Stomach (tissue), 9 donors: ENCODE measurements around the gene ADD1. TPM values are rescaled to one million over a fixed set of nuclear protein-coding genes. Genes with fewer than 3 reads are reported as not detected.
"Not testable (repeated sequence)": the region's sequence is repeated elsewhere in the genome, so short reads cannot be mapped to it uniquely, and the experiment has no call there.

ENCODE experiments used
- DNase-seq, 2 donors: peaks; one replicate each; pipeline versions ENCODE4 v3.0.0 to v3.0.0-alpha.2; 2013 to 2019
- H3K27ac ChIP-seq, 5 donors: fragments of 200-600 bp in 4 of 5; sonication (generic) in 4 of 5; one replicate each; pipeline ENCODE4 v1.5.1; 2013 to 2019; ENCODE audit warnings: mild to moderate bottlenecking in 1 of 5, moderate library complexity in 1 of 5
- H3K27me3 ChIP-seq, 3 donors: fragments of 200-600 bp; sonication (generic); one replicate each; pipeline ENCODE4 v1.5.1; 2017 to 2019; ENCODE audit warnings: mixed run types in 1 of 3
- H3K36me3 ChIP-seq, 4 donors: fragments of 200-600 bp; sonication (generic); 1 replicate in 3 of 4; 2 replicates in 1 of 4; pipeline ENCODE4 v1.5.1; 2016 to 2019
- H3K4me1 ChIP-seq, 4 donors: fragments of 200-600 bp; sonication (generic); one replicate each; pipeline ENCODE4 v1.5.1; 2016 to 2019
- H3K4me3 ChIP-seq, 4 donors: fragments of 200-600 bp; sonication (generic) in 3 of 4; one replicate each; pipeline ENCODE4 v1.5.1; 2016 to 2019; ENCODE audit warnings: mild to moderate bottlenecking in 1 of 4
- H3K9me3 ChIP-seq, 4 donors: fragments of 200-600 bp; sonication (generic); one replicate each; pipeline ENCODE4 v1.5.1; 2016 to 2019
- CTCF ChIP-seq, 7 experiments: fragments of 450-650 bp in 4 of 7; fragments of 200-600 bp in 3 of 7; sonication (generic) in 3 of 7; IDR thresholded peaks; one replicate each; pipeline ENCODE4 v1.5.1; 2016 to 2019; ENCODE audit warnings: antibody characterized with exemption in 7 of 7, control low read depth in 2 of 7, mild to moderate bottlenecking in 1 of 7
- EP300 ChIP-seq: sonication (generic); formaldehyde crosslinking; IDR thresholded peaks from one replicate; pipeline ENCODE4 v1.6.1; 2017; ENCODE audit warnings: antibody characterized with exemption
- POLR2A ChIP-seq, 4 donors: fragments of 450-650 bp; IDR thresholded peaks; one replicate each; pipeline ENCODE4 v1.6.1; 2016; ENCODE audit warnings: antibody characterized with exemption in 4 of 4, control low read depth in 2 of 4, mild to moderate bottlenecking in 1 of 4, moderate library complexity in 1 of 4
- POLR2AphosphoS5 ChIP-seq, 3 donors: sonication (generic); formaldehyde crosslinking; IDR thresholded peaks; one replicate each; pipeline ENCODE4 v1.6.1; 2016; ENCODE audit warnings: antibody characterized with exemption in 3 of 3
- WGBS, 5 donors: extraction: QIAGEN DNeasy Blood & Tissue Kit in 3 of 5; methylation state at CpG; one replicate each; pipeline versions ENCODE4 v1.1.5 to v1.1.7; 2013 to 2018; 5-methylcytosine and 5-hydroxymethylcytosine counted together
- intact Hi-C: fragments of 100-400 bp; cut with DNase I; formaldehyde crosslinking; loops from one replicate; pipeline ENCODE4 v1.15.1; 2023; ENCODE audit warnings: low total_unique reads
- polyA plus RNA-seq, 3 donors: library from polyadenylated mRNA; stranded (reverse); fragments of 200-250 nt; gene quantifications; one replicate each; pipeline ENCODE4 v1.2.3, GENCODE V29; 2013
- total RNA-seq, 5 donors: library from RNA; depleted of rRNA; stranded (reverse); fragments of >200 nt; gene quantifications; one replicate each; pipeline versions ENCODE4 v1.1.0 to v1.2.3, GENCODE V29; 2014 to 2016
- donor health status: healthy with polysubstance abuse.
- donor health status: Bipolar disorder and iron deficiency.
- donor health status: healthy.

The ADD1 gene
- total and polyA plus RNA-seq, 8 donors: 103 to 1,174 (median 207) TPM

- Histone ChIP-seq H3K36me3 (peaks cover 25 to 52% (median 48%) of the 10 kb centered on the region in 4 donors), H3K4me1 (peaks cover 14 to 41% (median 27%) of the 10 kb centered on the region in 4 donors), H3K4me3 (no peak overlapping the region), H3K27me3 (no peaks in the 10 kb centered on the region), H3K27ac (no peak overlapping the region), H3K9me3 (no peaks in the 10 kb centered on the region)
- no peak for DNase-seq
- intact Hi-C loops: no loop called here
- 65 to 72% (median 66%) methylated on average over 9 of the region's 9 CpGs for WGBS, 5 donors
- TF ChIP-seq POLR2AphosphoS5 (IDR thresholded peaks at IDR 0.05): no peak
- TF ChIP-seq EP300: no peak
- TF ChIP-seq CTCF (IDR thresholded peaks at IDR 0.05): no peak
- TF ChIP-seq POLR2A (IDR thresholded peaks at IDR 0.05): no peak
Measured at GRCh38 chr4:2958446-2958845, 114.8 kb downstream of the ADD1 start.

- H3K4me1 ChIP-seq: peaks cover 21 to 56% (median 37%) of the 10 kb centered on the region in 4 donors
- intact Hi-C loops, H3K9me3 ChIP-seq, DNase-seq, H3K27ac ChIP-seq, H3K27me3 ChIP-seq, H3K4me3 ChIP-seq: not testable (repeated sequence)
- 86 to 97% (median 94%) methylated on average over 4 of the region's 4 CpGs for WGBS, 5 donors
- peaks cover 13 to 35% (median 31%) of the 10 kb centered on the region in 4 donors for H3K36me3 ChIP-seq
Measured at GRCh38 chr4:2960450-2960849, 116.8 kb downstream of the ADD1 start.

- WGBS, 5 donors: 35 to 50% (median 43%) methylated on average over 8 of the region's 8 CpGs
- TF ChIP-seq CTCF (IDR thresholded peaks at IDR 0.05) (no peak), EP300 (no peak), POLR2A (IDR thresholded peaks at IDR 0.05) (no peak), POLR2AphosphoS5 (IDR thresholded peaks at IDR 0.05) (no peak)
- DNase-seq: no peak
- H3K9me3 ChIP-seq: no peaks in the 10 kb centered on the region
- intact Hi-C loops: no loop called here
- no peaks in the 10 kb centered on the region for H3K27me3 ChIP-seq
- peak overlapping the region in 3 of 4 donors; percentile 84 to 93 (median 87) for H3K4me3 ChIP-seq
- no peak overlapping the region for H3K27ac ChIP-seq
- peaks cover 21 to 58% (median 37%) of the 10 kb centered on the region in 4 donors for H3K4me1 ChIP-seq
- H3K36me3 ChIP-seq: peaks cover 4 to 25% (median 21%) of the 10 kb centered on the region in 4 donors
Measured at GRCh38 chr4:2961421-2961810, 117.8 kb downstream of the ADD1 start.

GRCh38 chr4:2961811-2962441 lies 118.3 kb downstream of the ADD1 start:
- H3K4me3 ChIP-seq: peak overlapping the region; percentile 84 to 98 (median 90)
- TF ChIP-seq POLR2AphosphoS5 (IDR thresholded peaks at IDR 0.05) (no peak), POLR2A (IDR thresholded peaks at IDR 0.05) (no peak), EP300 (no peak)
- intact Hi-C loops: no loop called here
- H3K4me1 ChIP-seq: peaks cover 21 to 58% (median 37%) of the 10 kb centered on the region in 4 donors
- H3K36me3 ChIP-seq: peaks cover 0 to 20% (median 16%) of the 10 kb centered on the region in 4 donors
- 15 to 31% (median 21%) methylated on average over 11 to 14 of the region's 14 CpGs for WGBS, 5 donors
- no peak for DNase-seq
- H3K27ac ChIP-seq: peak overlapping the region in 3 of 5 donors; percentile 89 to 90 (median 89)
- H3K27me3 ChIP-seq: no peaks in the 10 kb centered on the region
- H3K9me3 ChIP-seq: no peaks in the 10 kb centered on the region

- H3K27ac ChIP-seq: peak overlapping the region; percentile 79 to 90 (median 89)
- no peaks in the 10 kb centered on the region for H3K9me3 ChIP-seq
- 0 to 1% (median 0%) methylated on average over 22 to 40 of the region's 40 CpGs for WGBS, 5 donors
- TF ChIP-seq POLR2AphosphoS5 (IDR thresholded peaks at IDR 0.05) (no peak), EP300 (no peak), POLR2A (IDR thresholded peaks at IDR 0.05) (no peak), CTCF (IDR thresholded peaks at IDR 0.05) (no peak)
- peak in 1 of 2 donors; percentile 36 for DNase-seq
- H3K36me3 ChIP-seq: peaks cover 0 to 13% (median 8%) of the 10 kb centered on the region in 4 donors
- H3K4me1 ChIP-seq: peaks cover 21 to 58% (median 37%) of the 10 kb centered on the region in 4 donors
- no peaks in the 10 kb centered on the region for H3K27me3 ChIP-seq
- intact Hi-C loops: no loop called here
- H3K4me3 ChIP-seq: peak overlapping the region; percentile 84 to 98 (median 90)
Measured at GRCh38 chr4:2962614-2963174, 119.0 kb downstream of the ADD1 start.
